Measurements from ENCODE around the gene SMC1B.
"Not testable (repeated sequence)": the region's sequence is repeated elsewhere in the genome, so short reads cannot be mapped to it uniquely, and the experiment has no call there.

SMC1B gene

GRCh38 chr22:45453764-45454163 is 40.4 kb upstream of the SMC1B start:
- no peaks in the 10 kb centered on the region for H3K4me1 ChIP-seq (ENCODE audit: control insufficient read depth, insufficient read depth, low read length, poor library complexity, severe bottlenecking)
- H3K36me3 ChIP-seq (ENCODE audit: control insufficient read depth, insufficient read depth, low read length): no peaks in the 10 kb centered on the region
- WGBS, 2 experiments (ENCODE audit: insufficient coverage in 2 of 2): 96 to 100% methylated on average over 2 to 5 of the region's 6 CpGs
- H3K27ac ChIP-seq (ENCODE audit: low read depth, low read length, severe bottlenecking): no peak overlapping the region
- H3K4me3 ChIP-seq (ENCODE audit: extremely low read depth, insufficient read depth, low read length, poor library complexity, severe bottlenecking): no peak overlapping the region
- no peaks in the 10 kb centered on the region for H3K9me3 ChIP-seq (ENCODE audit: control insufficient read depth, low read length)

GRCh38 chr22:45452565-45453379 is 39.4 kb upstream of the SMC1B start:
- Histone ChIP-seq H3K36me3 (ENCODE audit: control insufficient read depth, insufficient read depth, low read length) (no peaks in the 10 kb centered on the region), H3K9me3 (ENCODE audit: control insufficient read depth, low read length) (no peaks in the 10 kb centered on the region), H3K27ac (ENCODE audit: low read depth, low read length, severe bottlenecking) (no peak overlapping the region), H3K4me3 (ENCODE audit: extremely low read depth, insufficient read depth, low read length, poor library complexity, severe bottlenecking) (no peak overlapping the region), H3K4me1 (ENCODE audit: control insufficient read depth, insufficient read depth, low read length, poor library complexity, severe bottlenecking) (no peaks in the 10 kb centered on the region)
- WGBS, 2 experiments (ENCODE audit: insufficient coverage in 2 of 2): 79 to 84% methylated on average over 5 to 8 of the region's 8 CpGs

GRCh38 chr22:45451972-45452371 is 38.6 kb upstream of the SMC1B start:
- H3K36me3 ChIP-seq (ENCODE audit: control insufficient read depth, insufficient read depth, low read length): no peaks in the 10 kb centered on the region
- 98% methylated on average over 5 to 6 of the region's 6 CpGs for WGBS, 2 experiments (ENCODE audit: insufficient coverage in 2 of 2)
- H3K4me1 ChIP-seq (ENCODE audit: control insufficient read depth, insufficient read depth, low read length, poor library complexity, severe bottlenecking): no peaks in the 10 kb centered on the region
- no peak overlapping the region for H3K4me3 ChIP-seq (ENCODE audit: extremely low read depth, insufficient read depth, low read length, poor library complexity, severe bottlenecking)
- H3K9me3 ChIP-seq (ENCODE audit: control insufficient read depth, low read length): no peaks in the 10 kb centered on the region
- H3K27ac ChIP-seq (ENCODE audit: low read depth, low read length, severe bottlenecking): no peak overlapping the region

- Histone ChIP-seq H3K27ac (ENCODE audit: low read depth, low read length, severe bottlenecking) (no peak overlapping the region), H3K4me1 (ENCODE audit: control insufficient read depth, insufficient read depth, low read length, poor library complexity, severe bottlenecking) (no peaks in the 10 kb centered on the region), H3K36me3 (ENCODE audit: control insufficient read depth, insufficient read depth, low read length) (no peaks in the 10 kb centered on the region), H3K4me3 (ENCODE audit: extremely low read depth, insufficient read depth, low read length, poor library complexity, severe bottlenecking) (no peak overlapping the region), H3K9me3 (ENCODE audit: control insufficient read depth, low read length) (no peaks in the 10 kb centered on the region)
- 86 to 87% methylated on average over 11 to 12 of the region's 12 CpGs for WGBS, 2 experiments (ENCODE audit: insufficient coverage in 2 of 2)
Measured at GRCh38 chr22:45450921-45451651, 37.7 kb upstream of the SMC1B start.

- Histone ChIP-seq H3K27ac (ENCODE audit: low read depth, low read length, severe bottlenecking) (no peak overlapping the region), H3K36me3 (ENCODE audit: control insufficient read depth, insufficient read depth, low read length) (no peaks in the 10 kb centered on the region), H3K9me3 (ENCODE audit: control insufficient read depth, low read length) (no peaks in the 10 kb centered on the region), H3K4me3 (ENCODE audit: extremely low read depth, insufficient read depth, low read length, poor library complexity, severe bottlenecking) (no peak overlapping the region), H3K4me1 (ENCODE audit: control insufficient read depth, insufficient read depth, low read length, poor library complexity, severe bottlenecking) (no peaks in the 10 kb centered on the region)
- WGBS, 2 experiments (ENCODE audit: insufficient coverage in 2 of 2): 92 to 95% methylated on average over 10 to 13 of the region's 16 CpGs
Measured at GRCh38 chr22:45450101-45450785, 36.8 kb upstream of the SMC1B start.

- 93 to 100% methylated on average over 3 of the region's 5 CpGs for WGBS, 2 experiments (ENCODE audit: insufficient coverage in 2 of 2)
- not testable (repeated sequence) for H3K27ac ChIP-seq (ENCODE audit: low read depth, low read length, severe bottlenecking); H3K9me3 ChIP-seq (ENCODE audit: control insufficient read depth, low read length); H3K4me1 ChIP-seq (ENCODE audit: control insufficient read depth, insufficient read depth, low read length, poor library complexity, severe bottlenecking); H3K4me3 ChIP-seq (ENCODE audit: extremely low read depth, insufficient read depth, low read length, poor library complexity, severe bottlenecking); H3K36me3 ChIP-seq (ENCODE audit: control insufficient read depth, insufficient read depth, low read length)
Measured at GRCh38 chr22:45449442-45449841, 36.0 kb upstream of the SMC1B start.

GRCh38 chr22:45448431-45448830 is 35.0 kb upstream of the SMC1B start:
- no peak overlapping the region for H3K4me3 ChIP-seq (ENCODE audit: extremely low read depth, insufficient read depth, low read length, poor library complexity, severe bottlenecking)
- WGBS, 2 experiments (ENCODE audit: insufficient coverage in 2 of 2): 84 to 93% methylated on average over 8 to 9 of the region's 9 CpGs
- peaks cover 12% of the 10 kb centered on the region for H3K4me1 ChIP-seq (ENCODE audit: control insufficient read depth, insufficient read depth, low read length, poor library complexity, severe bottlenecking)
- no peaks in the 10 kb centered on the region for H3K36me3 ChIP-seq (ENCODE audit: control insufficient read depth, insufficient read depth, low read length)
- H3K9me3 ChIP-seq (ENCODE audit: control insufficient read depth, low read length): no peaks in the 10 kb centered on the region
- no peak overlapping the region for H3K27ac ChIP-seq (ENCODE audit: low read depth, low read length, severe bottlenecking)

GRCh38 chr22:45447596-45447995 is 34.2 kb upstream of the SMC1B start:
- H3K9me3 ChIP-seq (ENCODE audit: control insufficient read depth, low read length); H3K27ac ChIP-seq (ENCODE audit: low read depth, low read length, severe bottlenecking); H3K36me3 ChIP-seq (ENCODE audit: control insufficient read depth, insufficient read depth, low read length); H3K4me3 ChIP-seq (ENCODE audit: extremely low read depth, insufficient read depth, low read length, poor library complexity, severe bottlenecking): not testable (repeated sequence)
- WGBS, 2 experiments (ENCODE audit: insufficient coverage in 2 of 2): 94 to 100% methylated on average over 2 to 4 of the region's 4 CpGs
- peaks cover 12% of the 10 kb centered on the region for H3K4me1 ChIP-seq (ENCODE audit: control insufficient read depth, insufficient read depth, low read length, poor library complexity, severe bottlenecking)

GRCh38 chr22:45446216-45446615 is 32.8 kb upstream of the SMC1B start:
- Histone ChIP-seq H3K36me3 (ENCODE audit: control insufficient read depth, insufficient read depth, low read length) (no peaks in the 10 kb centered on the region), H3K4me1 (ENCODE audit: control insufficient read depth, insufficient read depth, low read length, poor library complexity, severe bottlenecking) (peaks cover 21% of the 10 kb centered on the region)
- 91 to 94% methylated on average over 3 to 4 of the region's 5 CpGs for WGBS, 2 experiments (ENCODE audit: insufficient coverage in 2 of 2)

GRCh38 chr22:45445031-45445710 is 31.8 kb upstream of the SMC1B start:
- Histone ChIP-seq H3K4me1 (ENCODE audit: control insufficient read depth, insufficient read depth, low read length, poor library complexity, severe bottlenecking) (peaks cover 21% of the 10 kb centered on the region), H3K27ac (ENCODE audit: low read depth, low read length, severe bottlenecking) (no peak overlapping the region), H3K36me3 (ENCODE audit: control insufficient read depth, insufficient read depth, low read length) (no peaks in the 10 kb centered on the region), H3K9me3 (ENCODE audit: control insufficient read depth, low read length) (no peaks in the 10 kb centered on the region), H3K4me3 (ENCODE audit: extremely low read depth, insufficient read depth, low read length, poor library complexity, severe bottlenecking) (no peak overlapping the region)
- 89 to 94% methylated on average over 13 to 14 of the region's 14 CpGs for WGBS, 2 experiments (ENCODE audit: insufficient coverage in 2 of 2)

More at GRCh38 chr22:45446216-45446615, 32.8 kb upstream of the SMC1B start:
- Histone ChIP-seq H3K27ac (ENCODE audit: low read depth, low read length, severe bottlenecking) (no peak overlapping the region), H3K9me3 (ENCODE audit: control insufficient read depth, low read length) (no peaks in the 10 kb centered on the region), H3K4me3 (ENCODE audit: extremely low read depth, insufficient read depth, low read length, poor library complexity, severe bottlenecking) (no peak overlapping the region)
